Stimulated activated CD8-positive, alpha-beta memory T cell treated with anti-CD3 and anti-CD28 coated beads, Interleukin-4, amount 100 ng/mL, for 24 hours (primary cell): ENCODE measurements around the gene SPA17.

ENCODE experiments used
- DNase-seq: peaks from one replicate; pipeline ENCODE4 v3.0.0-alpha.2; 2020; ENCODE audit warnings: low read depth

Gene SPA17

GRCh38 chr11:124724979-124725718 is 51.4 kb downstream of the SPA17 start:
- DNase-seq: no peak

- no peak for DNase-seq
Observed at GRCh38 chr11:124725719-124726105, 52.0 kb downstream of the SPA17 start.

GRCh38 chr11:124727474-124727873 is 53.8 kb downstream of the SPA17 start:
- no peak for DNase-seq

GRCh38 chr11:124728134-124728533 is 54.4 kb downstream of the SPA17 start:
- DNase-seq: no peak

GRCh38 chr11:124729571-124729970 is 55.9 kb downstream of the SPA17 start:
- no peak for DNase-seq

- no peak for DNase-seq
Observed at GRCh38 chr11:124732230-124732629, 58.5 kb downstream of the SPA17 start.

- DNase-seq: no peak
Observed at GRCh38 chr11:124736736-124737135, 63.0 kb downstream of the SPA17 start.

GRCh38 chr11:124737638-124738305 is 64.1 kb downstream of the SPA17 start:
- no peak for DNase-seq

GRCh38 chr11:124738713-124739478 is 65.2 kb downstream of the SPA17 start:
- no peak for DNase-seq

GRCh38 chr11:124739479-124740276 is 66.0 kb downstream of the SPA17 start, which contains the start of gene NRGN:
Gene NRGN (plus strand): TSS chr11:124739942. CDS start chr11:124740085, 143 bp downstream.
- peak; percentile 76 for DNase-seq

- no peak for DNase-seq
Observed at GRCh38 chr11:124740277-124740882, 66.7 kb downstream of the SPA17 start.

GRCh38 chr11:124742555-124742954 is 68.9 kb downstream of the SPA17 start:
- DNase-seq: no peak

- DNase-seq: no peak
Observed at GRCh38 chr11:124743050-124743449, 69.3 kb downstream of the SPA17 start.

- no peak for DNase-seq
Observed at GRCh38 chr11:124745270-124745834, 71.6 kb downstream of the SPA17 start.

GRCh38 chr11:124745835-124746620 is 72.3 kb downstream of the SPA17 start:
- no peak for DNase-seq

- peak; percentile 59 for DNase-seq
Observed at GRCh38 chr11:124746621-124747243, 73.0 kb downstream of the SPA17 start.
